ENCODE results near the gene PTDSS2. TPM values are rescaled to one million over a fixed set of nuclear protein-coding genes. Genes with fewer than 3 reads are reported as not detected.

PTDSS2 gene
- total and polyA plus RNA-seq, 4 donors = 5.1 to 15.6 (median 10.2) TPM

- TF ChIP-seq CTCF (IDR thresholded peaks at IDR 0.05; ENCODE audit: low read depth, low read length, missing input control) = no peak
- no peak for TF ChIP-seq NR2F2 (IDR thresholded peaks at IDR 0.05)
- TF ChIP-seq FOXA2 (IDR thresholded peaks at IDR 0.05) = no peak
- TF ChIP-seq HNF4A (conservative IDR thresholded peaks at IDR 0.05) = no peak
- no peak for TF ChIP-seq TAF1 (conservative IDR thresholded peaks at IDR 0.05)
- TF ChIP-seq, protein P1, sequence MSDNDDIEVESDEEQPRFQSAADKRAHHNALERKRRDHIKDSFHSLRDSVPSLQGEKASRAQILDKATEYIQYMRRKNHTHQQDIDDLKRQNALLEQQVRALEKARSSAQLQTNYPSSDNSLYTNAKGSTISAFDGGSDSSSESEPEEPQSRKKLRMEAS (IDR thresholded peaks at IDR 0.05) = no peak
- TF ChIP-seq JUND (IDR thresholded peaks at IDR 0.05) = no peak
- no peaks in the 10 kb centered on the region for H3K9me3 ChIP-seq (ENCODE audit: control insufficient read depth in 4 of 4, low read length in 3 of 4)
- WGBS = 59% methylated on average over 45 of the region's 45 CpGs
- peaks cover 12 to 33% (median 24%) of the 10 kb centered on the region in 4 donors for H3K4me1 ChIP-seq (ENCODE audit: control insufficient read depth in 4 of 4, insufficient read depth in 4 of 4, low read length in 3 of 4)
- peak overlapping the region in 1 of 2 donors; percentile 100 for H3K27ac ChIP-seq (ENCODE audit: low read depth in 1 of 2, low read length in 2 of 2)
- no peak overlapping the region for H3K9ac ChIP-seq (ENCODE audit: low read depth in 1 of 2, low read length in 2 of 2)
- no peak for DNase-seq (ENCODE audit: low spot score)
- H3K27me3 ChIP-seq (ENCODE audit: control insufficient read depth in 4 of 4, insufficient read depth in 4 of 4, low read length in 3 of 4) = no peaks in the 10 kb centered on the region
- peaks cover 0 to 9% (median 3%) of the 10 kb centered on the region in 4 donors for H3K36me3 ChIP-seq (ENCODE audit: control insufficient read depth in 4 of 4, insufficient read depth in 3 of 4, low read depth in 1 of 4, low read length in 3 of 4)
- peak overlapping the region; percentile 53 to 79 (median 68) for H3K4me3 ChIP-seq (ENCODE audit: low read depth in 1 of 3, low read length in 3 of 3)
Observed at GRCh38 chr11:507727-508515, 57.8 kb downstream of the PTDSS2 start.

DNA sequence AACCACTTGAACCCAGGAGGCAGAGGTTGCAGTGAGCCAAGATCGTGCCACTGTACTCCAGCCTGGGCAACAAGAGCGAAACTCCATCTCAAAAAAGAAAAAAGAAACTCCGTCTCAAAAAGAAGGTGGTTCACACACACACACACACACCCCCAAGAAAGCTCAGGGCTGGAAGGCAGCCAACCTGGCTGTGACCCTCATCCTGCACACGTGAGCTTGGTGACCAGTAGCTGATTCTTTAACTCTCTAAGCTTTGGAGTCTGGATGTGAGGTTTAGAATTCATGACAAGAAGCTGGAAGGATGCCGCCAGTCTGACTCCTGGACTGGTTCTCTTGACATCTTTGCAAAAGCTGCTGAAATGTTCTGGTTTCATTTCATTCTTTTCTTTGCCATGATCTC, 58.9 kb downstream of the PTDSS2 start:
- H3K27ac ChIP-seq (ENCODE audit: low read depth in 1 of 2, low read length in 2 of 2) = no peak overlapping the region
- H3K36me3 ChIP-seq (ENCODE audit: control insufficient read depth in 4 of 4, insufficient read depth in 3 of 4, low read depth in 1 of 4, low read length in 3 of 4) = peaks cover 0 to 9% (median 6%) of the 10 kb centered on the region in 4 donors
- H3K9me3 ChIP-seq (ENCODE audit: control insufficient read depth in 4 of 4, low read length in 3 of 4) = no peaks in the 10 kb centered on the region
- H3K27me3 ChIP-seq (ENCODE audit: control insufficient read depth in 4 of 4, insufficient read depth in 4 of 4, low read length in 3 of 4) = no peaks in the 10 kb centered on the region
- no peak for TF ChIP-seq CTCF (IDR thresholded peaks at IDR 0.05; ENCODE audit: low read depth, low read length, missing input control)
- TF ChIP-seq SP1 (IDR thresholded peaks at IDR 0.05) = no peak
- TF ChIP-seq GABPA (IDR thresholded peaks at IDR 0.05 in 1 of 2, conservative IDR thresholded peaks at IDR 0.05 in 1 of 2) = no peak
- no peak for DNase-seq (ENCODE audit: low spot score)
- no peak overlapping the region for H3K9ac ChIP-seq (ENCODE audit: low read depth in 1 of 2, low read length in 2 of 2)
- no peak overlapping the region for H3K4me3 ChIP-seq (ENCODE audit: low read depth in 1 of 3, low read length in 3 of 3)
- peaks cover 12 to 26% (median 20%) of the 10 kb centered on the region in 4 donors for H3K4me1 ChIP-seq (ENCODE audit: control insufficient read depth in 4 of 4, insufficient read depth in 4 of 4, low read length in 3 of 4)
- WGBS = 85% methylated on average over 5 of the region's 5 CpGs

GRCh38 chr11:512761-513595, 62.9 kb downstream of the PTDSS2 start:
- DNase-seq (ENCODE audit: low spot score) = no peak
- H3K9ac ChIP-seq (ENCODE audit: low read depth in 1 of 2, low read length in 2 of 2) = no peak overlapping the region
- peaks cover 0 to 11% (median 6%) of the 10 kb centered on the region in 4 donors for H3K36me3 ChIP-seq (ENCODE audit: control insufficient read depth in 4 of 4, insufficient read depth in 3 of 4, low read depth in 1 of 4, low read length in 3 of 4)
- peaks cover 0 to 2% (median 0%) of the 10 kb centered on the region in 4 donors for H3K4me1 ChIP-seq (ENCODE audit: control insufficient read depth in 4 of 4, insufficient read depth in 4 of 4, low read length in 3 of 4)
- no peaks in the 10 kb centered on the region for H3K9me3 ChIP-seq (ENCODE audit: control insufficient read depth in 4 of 4, low read length in 3 of 4)
- no peaks in the 10 kb centered on the region for H3K27me3 ChIP-seq (ENCODE audit: control insufficient read depth in 4 of 4, insufficient read depth in 4 of 4, low read length in 3 of 4)
- H3K4me3 ChIP-seq (ENCODE audit: low read depth in 1 of 3, low read length in 3 of 3) = no peak overlapping the region
- WGBS = 93% methylated on average over 29 of the region's 29 CpGs
- no peak overlapping the region for H3K27ac ChIP-seq (ENCODE audit: low read depth in 1 of 2, low read length in 2 of 2)
- TF ChIP-seq ZBTB33 (IDR thresholded peaks at IDR 0.05) (no peak), YY1 (IDR thresholded peaks at IDR 0.05) (no peak), FOXA2 (IDR thresholded peaks at IDR 0.05) (no peak), FOXA1 (IDR thresholded peaks at IDR 0.05) (no peak), NR2F2 (IDR thresholded peaks at IDR 0.05) (no peak), RXRA (IDR thresholded peaks at IDR 0.05) (no peak), CTCF (IDR thresholded peaks at IDR 0.05; ENCODE audit: low read depth, low read length, missing input control) (no peak), GABPA (IDR thresholded peaks at IDR 0.05 in 1 of 2, conservative IDR thresholded peaks at IDR 0.05 in 1 of 2) (no peak), HNF4G (IDR thresholded peaks at IDR 0.05) (no peak), SP1 (IDR thresholded peaks at IDR 0.05) (no peak), RAD21 (IDR thresholded peaks at IDR 0.05) (no peak)
- TF ChIP-seq, protein P1 (IDR thresholded peaks at IDR 0.05) = no peak
